Left ventricle myocardium inferior (tissue), 1 donor: ENCODE data around the gene SPG7. TPM values are rescaled to one million over a fixed set of nuclear protein-coding genes. Genes with fewer than 3 reads are reported as not detected.
A peak's percentile ranks its signal among the peaks of the same experiment; 100 is the strongest.

ENCODE experiments used
- DNase-seq: peaks from one replicate; pipeline ENCODE4 v3.0.0-alpha.2; 2020
- H3K27ac ChIP-seq: fragments of 200-600 bp; replicated peaks from 2 replicates; pipeline ENCODE4 v1.8.0; 2021
- H3K27me3 ChIP-seq: fragments of 200-600 bp; 2 replicates; pipeline ENCODE4 v1.8.0; 2021; ENCODE audit warnings: low read depth
- H3K36me3 ChIP-seq: fragments of 200-600 bp; 2 replicates; pipeline ENCODE4 v1.8.0; 2021
- H3K4me1 ChIP-seq: fragments of 200-600 bp; 2 replicates; pipeline ENCODE4 v1.8.0; 2021
- H3K4me3 ChIP-seq: fragments of 200-600 bp; 2 replicates; pipeline ENCODE4 v1.8.0; 2021; ENCODE audit warnings: mild to moderate bottlenecking, moderate library complexity
- H3K9me3 ChIP-seq: fragments of 200-600 bp; replicated peaks from 2 replicates; pipeline ENCODE4 v1.8.0; 2021
- CTCF ChIP-seq: fragments of 200-600 bp; IDR thresholded peaks from 2 replicates; pipeline ENCODE4 v1.8.0; 2021; ENCODE audit warnings: antibody characterized with exemption, mild to moderate bottlenecking, borderline replicate concordance
- intact Hi-C: fragments of 100-400 bp; cut with micrococcal nuclease; formaldehyde crosslinking; loops from one replicate; pipeline ENCODE4 v1.11.0; 2022
- total RNA-seq: library from RNA; stranded (reverse); fragmentation: NEBNext Ultra II Directional; extraction: Animal tissue kit (Norgen Biotek cat#: 25700); gene quantifications from one replicate; pipeline ENCODE4 v1.2.1, GENCODE V29; 2021
- donor health status: DM: no; HTN: yes; CAD: no; lungs with severe emphysema.

SPG7 gene
- total RNA-seq, 1 donor from 2014 or later = 104 TPM

DNA sequence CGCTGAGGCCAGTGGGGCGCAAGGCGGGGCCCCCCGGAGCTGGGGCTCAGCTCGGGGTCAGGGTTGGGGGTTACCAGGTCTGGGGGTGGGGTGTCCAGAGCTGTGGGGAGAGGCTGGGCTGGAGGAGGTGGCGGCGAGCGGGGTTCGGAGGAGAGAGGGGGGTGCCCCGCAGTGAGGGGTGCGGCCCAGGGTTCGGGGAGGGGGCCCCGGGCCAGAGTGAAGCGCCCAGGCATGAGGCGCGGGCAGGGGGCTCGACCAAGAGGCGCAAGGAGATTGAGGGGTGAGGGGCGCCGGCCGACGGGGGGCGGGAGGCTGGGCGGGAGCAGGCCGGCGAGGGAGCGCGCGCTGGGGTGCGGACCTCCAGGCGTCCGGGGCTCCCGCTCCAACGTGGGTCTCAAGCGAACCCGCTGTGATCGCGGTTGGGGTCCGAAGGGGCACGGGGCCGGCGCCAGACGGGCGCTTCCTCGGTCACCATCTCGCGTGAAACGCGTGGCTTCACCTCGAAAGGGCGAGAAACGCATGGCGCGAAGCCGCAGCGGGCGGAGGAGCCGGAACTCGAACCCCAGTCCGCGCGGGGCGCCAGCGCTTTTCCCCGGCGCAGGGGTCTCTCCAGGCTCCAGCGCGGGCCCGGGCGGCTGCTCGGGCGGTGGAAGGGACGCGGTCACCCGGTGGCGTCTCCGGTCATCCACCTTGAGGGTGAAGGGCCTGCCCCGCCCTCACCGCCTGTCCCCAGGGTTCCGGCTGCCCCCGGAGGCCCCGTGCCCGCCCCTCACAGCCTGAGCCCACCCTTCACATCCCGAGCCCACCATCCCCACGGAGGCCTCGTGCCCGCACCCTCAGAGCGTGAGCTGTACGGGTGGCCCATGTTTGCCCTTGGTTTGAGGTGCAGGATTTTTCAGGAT lies 68.2 kb downstream of the SPG7 start:
- Histone ChIP-seq H3K4me3 (peak overlapping the region; percentile 56), H3K27me3 (peaks cover 64% of the 10 kb centered on the region), H3K9me3 (no peaks in the 10 kb centered on the region), H3K27ac (no peak overlapping the region), H3K36me3 (no peaks in the 10 kb centered on the region), H3K4me1 (peaks cover 27% of the 10 kb centered on the region)
- no peak for TF ChIP-seq CTCF
- no peak for DNase-seq
- intact Hi-C loops = no loop called here

- H3K27me3 ChIP-seq = peaks cover 56% of the 10 kb centered on the region
- no peak overlapping the region for H3K27ac ChIP-seq
- DNase-seq = no peak
- peaks cover 30% of the 10 kb centered on the region for H3K4me1 ChIP-seq
- TF ChIP-seq CTCF = no peak
- H3K4me3 ChIP-seq = no peak overlapping the region
- H3K9me3 ChIP-seq = no peaks in the 10 kb centered on the region
- intact Hi-C loops = no loop called here
- H3K36me3 ChIP-seq = no peaks in the 10 kb centered on the region
Observed at GRCh38 chr16:89577055-89577759, 69.0 kb downstream of the SPG7 start.

DNA sequence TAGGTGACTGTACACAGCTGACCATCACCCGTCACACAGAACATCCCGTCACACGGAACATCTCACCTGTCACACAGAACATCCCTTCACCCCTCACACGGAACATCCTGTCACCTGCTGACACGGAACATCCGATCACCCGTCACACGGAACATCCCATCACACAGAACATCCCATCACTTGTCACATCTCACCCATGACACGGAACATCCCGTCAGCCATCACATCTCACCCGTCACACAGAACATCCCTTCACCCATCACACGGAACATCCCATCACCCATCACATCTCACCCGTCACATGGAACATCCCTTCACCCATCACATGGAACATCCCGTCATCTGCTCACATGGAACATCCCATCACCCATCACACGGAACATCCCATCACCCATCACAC lies 71.1 kb downstream of the SPG7 start:
- TF ChIP-seq CTCF = no peak
- no peaks in the 10 kb centered on the region for H3K36me3 ChIP-seq
- H3K27me3 ChIP-seq = peaks cover 35% of the 10 kb centered on the region
- intact Hi-C loops = no loop called here
- H3K4me1 ChIP-seq = peaks cover 30% of the 10 kb centered on the region
- no peak overlapping the region for H3K27ac ChIP-seq
- H3K4me3 ChIP-seq = no peak overlapping the region
- no peaks in the 10 kb centered on the region for H3K9me3 ChIP-seq
- no peak for DNase-seq

GRCh38 chr16:89581045-89581695 lies 73.0 kb downstream of the SPG7 start:
- Histone ChIP-seq H3K4me3 (no peak overlapping the region), H3K36me3 (no peaks in the 10 kb centered on the region), H3K9me3 (no peaks in the 10 kb centered on the region), H3K27me3 (peaks cover 17% of the 10 kb centered on the region), H3K27ac (no peak overlapping the region), H3K4me1 (peaks cover 14% of the 10 kb centered on the region)
- no peak for TF ChIP-seq CTCF
- intact Hi-C loops = no loop called here
- no peak for DNase-seq

DNA sequence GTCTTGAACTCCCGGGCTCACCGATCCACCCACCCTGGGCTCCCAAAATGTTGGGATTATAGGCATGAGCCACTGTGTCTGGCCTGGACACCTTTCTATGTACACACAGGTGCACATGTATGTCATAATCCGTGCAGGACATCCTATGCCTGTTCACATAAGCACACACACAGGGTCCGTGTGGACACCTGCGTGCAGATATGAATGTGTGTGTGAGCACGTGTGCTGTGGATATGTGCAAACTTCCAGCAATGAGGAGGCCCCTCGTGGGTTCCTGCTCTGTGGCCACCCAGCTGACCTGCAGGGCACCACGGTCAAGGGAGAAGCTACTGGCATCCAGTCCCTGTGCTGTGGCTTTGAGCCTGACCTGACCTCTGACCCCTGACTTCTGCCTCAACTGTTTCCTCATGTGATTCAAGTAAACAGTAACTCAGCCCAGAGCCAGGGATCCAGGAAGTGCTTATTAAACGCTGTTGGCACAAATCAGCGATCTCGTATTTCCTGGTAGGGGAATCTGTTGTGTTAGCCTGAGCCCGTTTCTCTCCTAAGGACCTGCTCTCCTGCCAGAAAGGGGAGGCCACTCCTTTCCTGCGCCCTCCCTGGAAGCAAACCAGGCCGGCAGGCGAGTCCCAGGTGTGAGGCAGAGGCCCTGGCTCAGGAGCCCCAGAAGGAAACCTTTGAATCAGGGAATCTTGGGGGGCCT lies 73.8 kb downstream of the SPG7 start:
- no peak for TF ChIP-seq CTCF
- Histone ChIP-seq H3K27me3 (peaks cover 8% of the 10 kb centered on the region), H3K9me3 (no peaks in the 10 kb centered on the region), H3K4me3 (no peak overlapping the region), H3K36me3 (no peaks in the 10 kb centered on the region), H3K4me1 (peaks cover 10% of the 10 kb centered on the region), H3K27ac (no peak overlapping the region)
- intact Hi-C loops = no loop called here
- no peak for DNase-seq
